ENCODE results near the gene CTU2.

DNA sequence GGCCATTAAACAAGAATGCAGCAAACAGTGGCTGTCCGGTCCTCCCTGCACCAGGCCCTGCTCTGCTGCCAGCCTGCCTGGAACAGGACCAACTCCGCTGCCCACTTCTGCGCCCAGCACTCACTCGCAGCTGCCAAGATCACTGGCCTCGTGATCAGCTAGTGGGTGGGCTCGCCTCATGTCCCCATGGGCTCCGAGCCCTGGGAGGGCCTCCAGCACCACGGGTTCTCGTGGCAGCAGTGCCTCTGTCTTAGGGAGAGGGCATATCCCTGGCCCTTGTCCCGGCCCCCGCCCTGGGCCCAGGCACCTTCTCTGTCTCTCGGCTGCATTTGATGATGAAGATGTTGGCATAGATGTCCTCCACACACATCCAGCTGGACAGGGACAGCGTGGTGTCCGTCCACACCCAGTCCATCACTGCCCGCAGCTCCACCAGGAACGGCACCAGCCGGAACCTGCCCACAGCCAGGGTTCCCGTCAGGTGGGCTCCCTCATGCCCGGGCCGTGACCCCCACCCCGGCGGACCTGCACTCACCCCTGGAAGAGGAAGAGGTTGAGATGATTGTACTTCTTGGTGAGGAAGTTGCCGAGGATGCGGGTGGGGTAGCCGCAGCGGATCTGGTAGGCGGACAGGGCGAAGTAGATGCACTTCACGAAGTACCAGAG is 13.1 kb downstream of the CTU2 start:
- TF ChIP-seq, protein P1, sequence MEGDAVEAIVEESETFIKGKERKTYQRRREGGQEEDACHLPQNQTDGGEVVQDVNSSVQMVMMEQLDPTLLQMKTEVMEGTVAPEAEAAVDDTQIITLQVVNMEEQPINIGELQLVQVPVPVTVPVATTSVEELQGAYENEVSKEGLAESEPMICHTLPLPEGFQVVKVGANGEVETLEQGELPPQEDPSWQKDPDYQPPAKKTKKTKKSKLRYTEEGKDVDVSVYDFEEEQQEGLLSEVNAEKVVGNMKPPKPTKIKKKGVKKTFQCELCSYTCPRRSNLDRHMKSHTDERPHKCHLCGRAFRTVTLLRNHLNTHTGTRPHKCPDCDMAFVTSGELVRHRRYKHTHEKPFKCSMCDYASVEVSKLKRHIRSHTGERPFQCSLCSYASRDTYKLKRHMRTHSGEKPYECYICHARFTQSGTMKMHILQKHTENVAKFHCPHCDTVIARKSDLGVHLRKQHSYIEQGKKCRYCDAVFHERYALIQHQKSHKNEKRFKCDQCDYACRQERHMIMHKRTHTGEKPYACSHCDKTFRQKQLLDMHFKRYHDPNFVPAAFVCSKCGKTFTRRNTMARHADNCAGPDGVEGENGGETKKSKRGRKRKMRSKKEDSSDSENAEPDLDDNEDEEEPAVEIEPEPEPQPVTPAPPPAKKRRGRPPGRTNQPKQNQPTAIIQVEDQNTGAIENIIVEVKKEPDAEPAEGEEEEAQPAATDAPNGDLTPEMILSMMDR (IDR thresholded peaks at IDR 0.05): no peak
- TF ChIP-seq POLR2A (IDR thresholded peaks at IDR 0.05) (no peak), EP300 (IDR thresholded peaks at IDR 0.05) (no peak)
